Gastroesophageal sphincter (tissue), 4 donors: ENCODE measurements around the gene TNK1. TPM values are rescaled to one million over a fixed set of nuclear protein-coding genes. Genes with fewer than 3 reads are reported as not detected.
A peak's percentile ranks its signal among the peaks of the same experiment; 100 is the strongest.
"Not testable (repeated sequence)": the region's sequence is repeated elsewhere in the genome, so short reads cannot be mapped to it uniquely, and the experiment has no call there.

Source experiments
- ATAC-seq: fragments of 150-250 bp; one replicate; pipeline ENCODE4 v1.9.1; 2016; ENCODE audit warnings: mild to moderate bottlenecking, moderate library complexity
- H3K27ac ChIP-seq, 4 donors: fragments of 200-600 bp; sonication (generic) in 3 of 4; 1 replicate in 3 of 4; 2 replicates in 1 of 4; pipeline ENCODE4 v1.5.1; 2016 to 2019
- H3K27me3 ChIP-seq: fragments of 200-600 bp; sonication (generic); one replicate; pipeline ENCODE4 v1.5.1; 2019
- H3K36me3 ChIP-seq, 2 donors: fragments of 200-600 bp; sonication (generic); one replicate each; pipeline ENCODE4 v1.5.1; 2019; ENCODE audit warnings: control low read depth in 1 of 2
- H3K4me1 ChIP-seq, 3 donors: fragments of 200-600 bp; sonication (generic); 1 replicate in 2 of 3; 2 replicates in 1 of 3; pipeline ENCODE4 v1.5.1; 2016 to 2019; ENCODE audit warnings: control low read depth in 2 of 3
- H3K4me3 ChIP-seq, 2 donors: fragments of 200-600 bp; sonication (generic); one replicate each; pipeline ENCODE4 v1.5.1; 2019; ENCODE audit warnings: mild to moderate bottlenecking in 1 of 2, moderate library complexity in 1 of 2
- H3K9me3 ChIP-seq, 3 donors: fragments of 200-600 bp; sonication (generic); one replicate each; pipeline ENCODE4 v1.5.1; 2017 to 2019; ENCODE audit warnings: control low read depth in 2 of 3
- CTCF ChIP-seq, 4 experiments: fragments of 200-600 bp in 2 of 4; fragments of 450-650 bp in 2 of 4; sonication (generic) in 1 of 4; IDR thresholded peaks; one replicate each; pipeline ENCODE4 v1.5.1; 2017 to 2019; ENCODE audit warnings: antibody characterized with exemption in 4 of 4, mild to moderate bottlenecking in 2 of 4, moderate library complexity in 2 of 4
- EP300 ChIP-seq: sonication (generic); formaldehyde crosslinking; IDR thresholded peaks from one replicate; pipeline ENCODE4 v1.6.1; 2017; ENCODE audit warnings: antibody characterized with exemption, mild to moderate bottlenecking
- POLR2A ChIP-seq, 2 donors: fragments of 450-650 bp; IDR thresholded peaks; one replicate each; pipeline ENCODE4 v1.6.1; 2017; ENCODE audit warnings: antibody characterized with exemption in 2 of 2, mild to moderate bottlenecking in 2 of 2, moderate library complexity in 1 of 2
- POLR2AphosphoS5 ChIP-seq: sonication (generic); formaldehyde crosslinking; IDR thresholded peaks from one replicate; pipeline ENCODE4 v1.6.1; 2017; ENCODE audit warnings: antibody characterized with exemption
- WGBS, 2 donors: methylation state at CpG; one replicate each; pipeline ENCODE4 v1.1.5; 2018; ENCODE audit warnings: low coverage in 1 of 2; 5-methylcytosine and 5-hydroxymethylcytosine counted together
- total RNA-seq, 4 donors: library from RNA; depleted of rRNA; stranded (reverse); fragments of >200 nt; gene quantifications; one replicate each; pipeline ENCODE4 v1.1.0, GENCODE V29; 2016

TNK1 gene
- total RNA-seq, 4 donors from 2014 or later: 2.0 to 4.4 (median 3.5) TPM

GRCh38 chr17:7336240-7337175 is 44.4 kb upstream of the TNK1 start, which contains the start of gene ACAP1:
Gene ACAP1, plus strand, starts transcription at chr17:7336529. Its CDS starts 206 bp downstream, at chr17:7336735.
- 39 to 43% methylated on average over 5 of the region's 17 CpGs for WGBS, 2 donors
- H3K4me3 ChIP-seq: peak within 1 kb of the TSS in 1 of 2 donors; percentile 23

GRCh38 chr17:7337600-7337999 is 43.3 kb upstream of the TNK1 start:
- not testable (repeated sequence) for H3K27ac ChIP-seq, H3K4me1 ChIP-seq, H3K4me3 ChIP-seq, H3K9me3 ChIP-seq, H3K36me3 ChIP-seq, ATAC-seq
- WGBS, 2 donors: 41 to 70% methylated on average over 2 to 3 of the region's 7 CpGs
- peaks cover 81% of the 10 kb centered on the region for H3K27me3 ChIP-seq

More at GRCh38 chr17:7336240-7337175, 44.4 kb upstream of the TNK1 start, which contains the start of gene ACAP1:
- no peaks in the 10 kb centered on the region for H3K9me3 ChIP-seq
- H3K36me3 ChIP-seq: no peaks in the 10 kb centered on the region
- TF ChIP-seq CTCF (IDR thresholded peaks at IDR 0.05) (no peak), EP300 (no peak), POLR2A (IDR thresholded peaks at IDR 0.05) (no peak), POLR2AphosphoS5 (no peak)
- H3K4me1 ChIP-seq: no peaks in the 10 kb centered on the region
- peaks cover 70% of the 10 kb centered on the region for H3K27me3 ChIP-seq
- H3K27ac ChIP-seq: peak within 1 kb of the TSS in 1 of 4 donors; percentile 11
- no peak for ATAC-seq

GRCh38 chr17:7340179-7340578 is 40.7 kb upstream of the TNK1 start:
- Histone ChIP-seq H3K27me3 (peaks cover 81% of the 10 kb centered on the region), H3K4me1 (no peaks in the 10 kb centered on the region), H3K9me3 (no peaks in the 10 kb centered on the region), H3K4me3 (no peak overlapping the region), H3K36me3 (no peaks in the 10 kb centered on the region), H3K27ac (no peak overlapping the region)
- 60% methylated on average over 2 of the region's 2 CpGs; no CpG with 5 or more reads in 1 of the 2 donors for WGBS, 2 donors
- TF ChIP-seq POLR2AphosphoS5: no peak
- TF ChIP-seq EP300: no peak
- no peak for TF ChIP-seq CTCF (IDR thresholded peaks at IDR 0.05)
- ATAC-seq: no peak

GRCh38 chr17:7341842-7342241 is 39.0 kb upstream of the TNK1 start:
- Histone ChIP-seq H3K4me1 (no peaks in the 10 kb centered on the region), H3K9me3 (no peaks in the 10 kb centered on the region), H3K36me3 (no peaks in the 10 kb centered on the region), H3K27me3 (peaks cover 64% of the 10 kb centered on the region), H3K27ac (no peak overlapping the region), H3K4me3 (no peak overlapping the region)
- ATAC-seq: no peak
- TF ChIP-seq CTCF (IDR thresholded peaks at IDR 0.05) (no peak), POLR2A (IDR thresholded peaks at IDR 0.05) (no peak), EP300 (no peak), POLR2AphosphoS5 (no peak)
- WGBS, 2 donors: 89 to 95% methylated on average over 3 to 5 of the region's 13 CpGs

- peaks cover 53% of the 10 kb centered on the region for H3K27me3 ChIP-seq
- WGBS, 2 donors: 40% methylated on average over 3 of the region's 15 CpGs; no CpG with 5 or more reads in 1 of the 2 donors
Observed at GRCh38 chr17:7343250-7343649, 37.6 kb upstream of the TNK1 start.

More at GRCh38 chr17:7343250-7343649, 37.6 kb upstream of the TNK1 start:
- no peak for ATAC-seq
- TF ChIP-seq CTCF (IDR thresholded peaks at IDR 0.05): no peak
- TF ChIP-seq POLR2AphosphoS5: no peak
- TF ChIP-seq POLR2A (IDR thresholded peaks at IDR 0.05): no peak
- no peak for TF ChIP-seq EP300
- H3K27ac ChIP-seq: no peak overlapping the region
- no peaks in the 10 kb centered on the region for H3K36me3 ChIP-seq
- H3K4me3 ChIP-seq: no peak overlapping the region
- peaks cover 0 to 5% (median 0%) of the 10 kb centered on the region in 3 donors for H3K4me1 ChIP-seq
- no peaks in the 10 kb centered on the region for H3K9me3 ChIP-seq
